H1 (cell line): ENCODE data around the gene SMR3A. TPM values are rescaled to one million over a fixed set of nuclear protein-coding genes. Genes with fewer than 3 reads are reported as not detected.

Experiments used
- KDM5A ChIP-seq: fragments of 200-600 bp; IDR thresholded peaks from 2 replicates; pipeline ENCODE4 v1.7.1; 2012; ENCODE audit warnings: mild to moderate bottlenecking, low read length, inconsistent platforms, mixed read lengths
- PHF8 ChIP-seq: fragments of 200-600 bp; sonication (generic); conservative IDR thresholded peaks from 2 replicates; pipeline ENCODE4 v1.7.1; 2012; ENCODE audit warnings: low read depth, mild to moderate bottlenecking, inconsistent platforms, low read length, moderate library complexity
- POLR2AphosphoS5 ChIP-seq: IDR thresholded peaks from 2 replicates; pipeline ENCODE4 v1.6.1; 2011; ENCODE audit warnings: low read depth, low read length
- RXRA ChIP-seq: IDR thresholded peaks from 2 replicates; pipeline ENCODE4 v1.6.1; 2011; ENCODE audit warnings: low read depth, mild to moderate bottlenecking, low read length, moderate library complexity; ENCODE audit not compliant: insufficient read depth
- SIRT6 ChIP-seq: IDR thresholded peaks from one replicate; pipeline ENCODE4 v1.7.1; 2012; ENCODE audit warnings: low read length, inconsistent platforms
- SP4 ChIP-seq: IDR thresholded peaks from 2 replicates; pipeline ENCODE4 v1.6.1; 2012; ENCODE audit warnings: low read length, inconsistent platforms
- polyA plus RNA-seq, 7 experiments: library from polyadenylated mRNA; depleted of rRNA in 3 of 7; stranded (reverse) in 5 of 7; unstranded in 2 of 7; fragments of >200 nt in 5 of 7; fragments of 200-250 nt in 2 of 7; gene quantifications; 1 replicate in 5 of 7; 2 replicates in 1 of 7; 4 replicates in 1 of 7; pipeline versions ENCODE4 v1.2.1 to v1.2.3, GENCODE V29; 2011 to 2013; ENCODE audit warnings: missing spikeins in 2 of 7, mixed read lengths in 2 of 7
- total RNA-seq: library from RNA; stranded (reverse); fragmentation: NEBNext Ultra II Directional; extraction: Animal tissue kit (Norgen Biotek cat#: 25700); gene quantifications from 2 replicates; pipeline ENCODE4 v1.2.1, GENCODE V29; 2021
- TF ChIP-seq, protein P1 (sequence below): IDR thresholded peaks from 2 replicates; pipeline ENCODE4 v1.6.1; 2011; ENCODE audit warnings: low read length, improper control_type of control experiment

Gene SMR3A
- total and polyA plus RNA-seq, 2 of the 8 experiments (the other 6 are each of a cell fraction or from before 2014, with no cell fraction given): not detected

DNA sequence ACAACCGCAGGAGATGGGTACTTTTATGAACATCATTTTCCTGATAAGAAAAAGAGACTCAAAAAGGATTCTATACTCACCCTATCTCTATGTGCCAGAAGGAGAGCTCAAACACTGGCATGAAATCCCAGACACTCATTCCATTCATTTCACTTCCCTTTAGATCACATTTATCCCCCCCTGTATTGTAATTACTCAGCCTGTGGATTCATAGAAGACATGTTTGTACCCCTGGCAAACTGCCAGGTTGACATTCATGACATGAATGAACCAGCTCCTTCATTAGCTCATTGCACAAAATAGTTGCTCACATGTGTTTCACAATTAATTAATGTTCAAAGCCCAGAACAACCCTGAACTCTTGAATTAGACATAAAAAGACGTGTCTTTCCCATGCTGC, 4.9 kb downstream of the SMR3A start (continued):
- TF ChIP-seq PHF8: no peak
- no peak for TF ChIP-seq RXRA
- TF ChIP-seq KDM5A: no peak
- no peak for TF ChIP-seq POLR2AphosphoS5
- TF ChIP-seq, protein P1, sequence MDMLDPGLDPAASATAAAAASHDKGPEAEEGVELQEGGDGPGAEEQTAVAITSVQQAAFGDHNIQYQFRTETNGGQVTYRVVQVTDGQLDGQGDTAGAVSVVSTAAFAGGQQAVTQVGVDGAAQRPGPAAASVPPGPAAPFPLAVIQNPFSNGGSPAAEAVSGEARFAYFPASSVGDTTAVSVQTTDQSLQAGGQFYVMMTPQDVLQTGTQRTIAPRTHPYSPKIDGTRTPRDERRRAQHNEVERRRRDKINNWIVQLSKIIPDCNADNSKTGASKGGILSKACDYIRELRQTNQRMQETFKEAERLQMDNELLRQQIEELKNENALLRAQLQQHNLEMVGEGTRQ: no peak
- TF ChIP-seq SP4: no peak
- no peak for TF ChIP-seq SIRT6
